Posterior cingulate gyrus (tissue), 11 donors: ENCODE measurements around the gene WDR45B.

Experiments
- DNase-seq, 10 donors: peaks; one replicate each; pipeline versions ENCODE4 v3.0.0 to v3.0.0-alpha.2; 2020 to 2021; ENCODE audit warnings: mixed read lengths in 3 of 10
- intact Hi-C: fragments of 100-400 bp; cut with DNase I; formaldehyde crosslinking; loops from one replicate; pipeline ENCODE4 v1.15.1; 2023

The WDR45B gene

DNA sequence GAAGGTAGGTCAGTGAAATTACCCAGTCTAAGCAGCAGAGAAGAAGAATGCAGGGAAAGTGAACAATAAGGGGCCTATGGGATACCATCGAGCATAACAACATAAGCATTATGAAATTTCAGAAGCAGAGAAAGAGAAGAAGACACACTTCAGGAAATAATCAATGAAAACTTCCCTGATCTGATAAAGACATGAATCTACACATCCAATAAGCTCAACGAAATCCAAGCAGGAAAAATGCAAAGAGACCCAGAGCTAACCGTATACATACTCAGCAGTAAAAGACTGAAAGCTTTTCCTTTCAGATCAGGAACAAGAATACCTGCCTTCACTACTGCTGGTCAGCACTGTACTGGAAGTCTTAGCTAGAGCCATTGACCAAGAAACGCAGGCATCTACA is 38.6 kb downstream of the WDR45B start:
- intact Hi-C loops, result no loop called here
- no peak for DNase-seq

DNA sequence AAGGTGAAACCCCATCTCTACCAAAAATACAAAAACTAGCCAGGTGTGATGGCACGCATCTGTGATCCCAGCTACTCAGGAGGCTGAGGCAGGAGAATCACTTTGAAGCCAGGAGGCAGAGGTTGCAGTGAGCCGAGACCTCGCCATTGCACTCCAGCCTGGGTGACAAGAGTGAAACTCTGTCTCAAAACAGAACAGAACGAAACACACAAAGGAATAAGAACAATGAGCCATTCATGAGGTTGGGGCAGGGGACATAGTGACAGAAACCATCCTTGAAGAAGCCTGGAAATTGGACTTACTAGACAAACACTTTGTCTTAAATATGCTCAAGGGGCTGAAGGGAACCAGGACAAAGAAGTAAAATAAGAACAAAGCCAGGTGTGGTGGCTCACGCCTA is 39.4 kb downstream of the WDR45B start:
- intact Hi-C loops, result no loop called here

DNA sequence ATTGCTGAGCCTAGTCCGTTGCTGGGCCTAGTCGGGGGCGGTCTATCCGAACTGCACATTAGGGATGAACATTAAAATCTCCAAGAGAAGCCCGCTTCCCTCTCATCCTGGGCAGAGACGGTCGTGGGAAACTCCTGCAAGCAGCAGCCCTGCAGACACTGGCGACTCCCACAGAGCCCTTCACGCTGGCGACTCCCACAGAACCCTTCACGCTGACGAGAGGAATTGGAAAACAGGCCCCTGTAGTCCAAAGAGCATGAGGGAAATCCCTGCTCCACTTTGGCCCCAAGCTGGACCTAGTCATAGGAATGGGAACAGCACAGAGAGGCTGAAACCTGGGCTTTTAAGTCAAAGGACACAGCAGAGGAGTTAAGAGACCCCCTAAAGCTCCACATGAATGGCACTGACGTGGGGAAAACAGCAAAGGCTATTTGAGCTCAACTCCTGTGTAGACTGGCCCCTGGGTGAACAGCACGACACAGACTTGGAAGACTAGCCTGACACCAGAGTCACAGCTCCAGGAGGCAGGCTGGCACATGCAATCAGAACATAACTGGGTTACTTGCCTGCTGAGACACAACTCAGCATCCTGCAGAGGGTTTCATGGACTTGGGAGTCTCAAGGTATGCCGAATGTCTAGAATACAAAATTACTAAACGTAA is 42.2 kb downstream of the WDR45B start:
- intact Hi-C loops, result no loop called here
- no peak for DNase-seq

More for the DNA sequence above, 39.4 kb downstream of the WDR45B start:
- DNase-seq, result no peak

DNA sequence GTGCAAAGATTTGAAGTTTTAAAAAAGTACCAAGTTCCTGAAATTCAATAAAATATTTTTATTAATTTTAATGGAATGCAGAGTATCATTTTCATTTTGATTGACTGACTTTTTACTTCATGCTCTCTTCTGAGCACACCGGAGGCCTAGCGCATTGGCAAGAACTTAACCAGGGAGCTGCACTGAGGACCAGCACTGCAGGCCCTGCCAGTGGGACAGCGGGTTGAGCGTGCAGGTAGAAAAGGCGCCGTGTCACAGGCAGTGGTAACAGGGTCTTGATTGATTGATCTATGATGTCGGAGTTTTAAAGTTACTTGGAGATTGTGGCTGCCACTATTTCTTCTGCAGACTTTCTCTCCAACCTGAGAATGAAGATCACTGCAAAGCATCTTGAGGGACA is 43.7 kb downstream of the WDR45B start:
- intact Hi-C loops, result no loop called here

DNA sequence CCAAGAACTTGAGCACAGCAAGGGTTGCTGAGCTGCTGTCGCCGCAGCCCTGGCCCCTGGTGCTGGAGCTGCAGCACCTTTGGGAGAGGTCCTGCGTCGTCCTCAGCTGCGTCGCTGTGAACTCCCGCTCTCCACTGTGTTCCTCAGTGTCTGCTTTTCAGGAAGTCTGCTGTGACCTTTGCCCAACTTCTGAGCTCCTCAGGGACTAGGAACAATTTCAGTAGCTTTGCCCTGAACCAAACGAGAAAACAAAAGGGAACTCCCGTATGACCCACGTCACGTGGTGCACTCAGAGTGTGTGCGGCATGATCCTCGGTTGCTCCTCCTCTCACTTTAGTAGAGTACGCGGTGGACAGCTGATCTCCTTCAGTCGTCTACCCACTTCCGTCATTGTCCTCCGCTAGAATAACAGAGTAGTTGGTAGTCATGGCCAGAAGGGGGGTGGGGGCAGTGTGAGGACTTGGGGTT is 44.2 kb downstream of the WDR45B start:
- peak in 4 of 10 donors; percentile 41 to 80 (median 56) for DNase-seq
- intact Hi-C loops, result no loop called here

More for the DNA sequence above, 43.7 kb downstream of the WDR45B start:
- no peak for DNase-seq

DNA sequence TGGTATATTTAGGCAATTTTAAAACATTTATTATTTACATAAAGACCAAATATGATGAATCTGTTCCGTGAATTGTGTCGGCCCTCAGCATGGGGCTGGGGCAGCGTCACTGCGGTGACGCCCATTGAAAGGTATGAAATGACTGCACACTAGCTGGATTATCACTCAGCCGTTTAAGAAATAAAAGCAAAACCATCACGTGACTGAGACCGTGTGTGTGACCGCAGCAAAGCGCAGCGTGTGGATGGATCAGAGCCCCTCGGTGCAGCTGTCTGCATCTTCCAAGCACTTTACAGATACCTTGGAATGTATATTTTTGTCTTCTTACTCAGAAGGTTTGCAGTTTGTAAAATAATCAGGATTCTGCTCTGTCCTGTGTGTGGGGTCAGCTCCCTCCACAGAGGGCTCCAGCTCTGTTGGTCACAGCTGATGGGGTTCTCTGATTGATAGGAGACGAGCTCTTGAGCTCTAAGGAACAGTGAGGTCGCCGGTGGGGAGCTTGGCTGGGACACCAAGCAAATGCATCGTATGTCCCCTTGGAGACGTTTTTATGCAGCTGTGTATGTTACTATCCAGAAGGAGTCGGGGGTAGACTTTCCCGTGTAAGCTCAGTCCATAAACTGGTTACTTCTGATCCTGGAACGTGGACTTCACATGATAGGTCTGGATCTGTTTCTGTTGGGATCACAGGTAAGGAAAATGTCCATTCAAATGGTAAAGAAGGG is 45.1 kb downstream of the WDR45B start:
- intact Hi-C loops, result no loop called here

DNA sequence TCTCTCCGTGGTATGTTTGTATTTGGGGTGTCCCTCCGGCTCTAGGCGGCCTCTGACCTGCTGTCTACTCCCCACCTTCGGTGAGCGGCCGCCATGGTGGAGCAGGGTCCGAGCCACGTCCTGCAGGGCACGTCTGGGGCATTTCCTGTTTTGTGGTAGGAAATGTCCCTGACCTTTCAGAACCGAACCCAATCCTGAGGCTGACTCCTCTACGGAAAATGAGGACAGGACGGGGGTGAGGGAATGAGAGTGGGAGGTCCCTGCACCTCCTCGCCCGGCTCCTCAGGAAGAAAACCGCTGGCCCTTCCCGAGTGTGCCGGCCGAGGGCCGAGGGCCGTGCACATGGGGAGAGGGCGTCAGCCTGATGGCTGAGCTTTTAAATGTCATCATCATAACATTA is 45.8 kb downstream of the WDR45B start:
- DNase-seq, result no peak
- intact Hi-C loops, result no loop called here

More for the DNA sequence above, 45.1 kb downstream of the WDR45B start:
- no peak for DNase-seq

DNA sequence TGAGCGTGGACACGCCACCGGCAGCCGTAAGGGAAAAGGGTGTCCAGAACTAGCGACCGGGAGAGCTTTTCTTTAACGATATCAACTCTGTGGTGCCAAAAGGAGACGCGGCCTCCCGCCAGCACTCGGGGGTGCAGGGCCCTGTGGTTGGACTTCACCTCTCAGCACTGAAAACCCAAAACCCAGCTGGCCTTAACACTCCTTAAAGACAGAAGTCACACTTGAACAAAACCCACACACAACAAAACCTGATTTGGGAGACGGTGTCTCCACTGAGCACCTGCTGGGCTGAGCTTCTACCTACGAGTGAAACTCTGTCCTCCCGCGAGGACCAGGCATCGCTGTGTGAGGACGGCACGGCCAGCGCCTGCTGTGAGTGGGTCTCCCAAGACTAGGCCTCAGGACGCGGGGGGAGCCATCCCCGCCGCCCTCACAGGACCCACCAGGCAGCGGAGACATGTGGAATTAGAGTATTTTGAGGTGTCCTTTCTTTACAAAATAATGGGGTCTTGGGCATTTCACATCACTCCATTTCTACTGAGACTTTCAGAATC is 46.7 kb downstream of the WDR45B start:
- DNase-seq, result peak in 1 of 10 donors; percentile 77
- intact Hi-C loops, result no loop called here

DNA sequence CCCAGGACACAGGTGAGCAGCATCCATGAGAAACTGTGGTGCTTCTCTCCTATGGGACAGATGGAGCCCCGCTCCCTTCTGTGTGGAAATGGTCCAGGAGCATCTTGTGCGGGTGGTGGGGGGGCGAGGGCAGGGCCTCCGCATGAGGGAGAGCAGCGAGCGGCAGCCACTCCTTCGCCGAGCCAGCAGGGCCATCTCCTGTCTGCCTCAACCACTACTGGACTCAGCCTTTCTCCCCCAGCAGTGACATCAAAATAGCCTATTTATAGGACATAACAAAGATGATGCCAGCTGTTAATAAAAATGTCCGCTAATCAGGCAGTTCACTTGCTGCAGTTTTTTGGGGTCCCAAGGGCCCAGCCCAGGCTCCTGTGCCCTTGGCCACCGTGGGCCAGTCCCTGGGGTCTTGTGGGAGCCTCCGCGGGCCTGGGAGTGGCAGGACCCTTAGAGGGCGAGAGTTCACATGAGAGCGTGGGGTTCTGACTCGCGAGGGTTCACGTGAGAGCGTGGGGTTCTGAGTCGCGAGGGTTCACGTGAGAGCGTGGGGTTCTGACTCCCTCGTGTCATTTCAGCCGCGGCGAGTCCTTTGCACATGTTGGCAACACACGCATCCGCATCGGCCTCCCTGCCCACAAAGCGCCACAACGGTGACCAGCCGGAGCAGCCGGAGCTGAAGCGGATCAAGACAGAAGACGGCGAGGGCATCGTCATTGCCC is 47.4 kb downstream of the WDR45B start:
- peak in 1 of 10 donors; percentile 79 for DNase-seq
- intact Hi-C loops, result no loop called here

DNA sequence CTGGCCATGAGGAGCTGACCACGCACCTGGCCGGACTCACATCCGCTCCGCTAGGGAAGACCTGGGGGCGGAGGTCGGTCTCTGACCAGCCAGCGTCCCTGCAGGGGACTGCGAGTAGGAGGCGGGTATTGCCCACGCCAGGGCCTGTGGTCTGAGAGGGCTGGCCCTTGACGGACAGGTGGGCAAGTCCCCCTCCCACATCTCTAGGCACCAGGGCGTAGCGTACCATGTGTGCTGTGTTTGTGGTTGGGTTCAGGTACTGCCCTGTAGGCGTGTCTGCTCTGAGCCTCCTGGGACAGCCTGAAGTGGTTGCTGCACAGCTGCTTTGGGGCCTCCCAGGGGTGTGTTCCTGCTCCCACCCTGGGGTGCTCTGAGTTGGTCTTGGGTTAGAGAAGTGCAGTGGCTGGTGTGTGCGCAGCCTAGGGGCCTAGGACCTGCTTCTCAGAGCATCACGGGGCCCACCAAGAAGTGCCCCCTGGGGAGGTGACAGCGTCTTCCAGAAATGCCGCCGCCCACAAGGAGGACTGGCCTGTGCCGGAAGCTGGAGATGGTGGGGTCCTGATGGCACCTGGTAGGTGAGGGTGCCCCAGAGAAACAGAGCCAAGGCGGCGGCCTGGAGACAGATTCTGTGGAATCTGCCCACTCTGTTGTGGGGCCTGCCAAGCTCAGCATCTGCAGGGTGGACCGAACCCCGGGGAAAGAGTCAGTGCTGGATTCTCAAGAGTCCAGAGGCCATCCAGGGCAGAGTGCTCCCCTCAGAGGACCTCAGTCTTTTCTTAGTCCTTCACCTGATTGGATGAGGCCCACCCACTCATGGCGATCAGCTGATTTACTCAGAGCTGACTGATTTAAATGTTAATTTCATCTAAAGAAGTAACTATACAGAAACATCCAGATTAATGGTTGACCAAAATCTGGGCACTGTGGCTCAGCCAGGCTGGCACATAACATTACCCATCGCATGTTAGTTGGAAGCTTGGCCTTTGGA is 48.3 kb downstream of the WDR45B start:
- intact Hi-C loops, result no loop called here
- peak in 3 of 10 donors; percentile 22 to 81 (median 72) for DNase-seq

DNA sequence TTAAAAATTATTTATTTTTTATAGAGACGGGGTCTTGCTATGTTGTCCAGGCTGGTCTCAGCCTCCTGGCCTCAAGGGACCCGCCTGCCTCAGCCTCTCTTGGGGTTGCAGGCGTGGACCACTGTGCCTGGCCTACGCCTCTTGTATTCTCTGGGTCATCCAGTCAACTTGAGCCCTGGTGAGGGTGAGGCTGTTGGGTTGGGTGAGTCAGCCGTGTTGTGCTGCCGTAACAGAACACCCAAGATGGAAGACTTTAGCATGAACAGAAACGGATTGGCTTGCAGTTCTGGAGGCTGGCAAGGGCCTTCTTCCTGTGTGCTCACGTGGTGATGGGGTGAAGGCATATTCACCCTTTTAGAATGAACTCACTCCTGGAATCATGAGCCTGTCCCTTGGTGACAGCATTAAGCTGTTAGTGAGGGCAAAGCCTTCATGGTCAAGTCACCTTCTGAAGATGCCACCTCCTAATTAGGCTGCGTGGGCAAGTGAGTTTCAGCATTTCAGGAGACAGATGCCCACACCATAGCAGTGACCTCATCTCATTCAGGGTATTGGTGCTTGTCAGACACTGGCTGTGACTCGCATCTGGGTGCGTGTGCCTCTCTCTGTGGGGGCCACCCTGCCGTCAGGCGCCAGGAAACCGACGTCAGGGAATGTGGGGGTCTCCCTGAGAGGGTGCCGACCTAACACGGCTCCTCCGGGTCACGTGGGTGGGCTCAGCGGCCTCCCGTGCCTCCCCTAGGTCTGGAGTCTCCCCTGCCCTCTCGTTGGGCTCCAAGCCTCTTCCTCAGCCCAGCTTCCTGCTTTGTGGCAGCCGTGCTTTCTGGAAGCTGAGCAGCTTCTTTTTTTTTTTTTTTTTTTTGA is 49.8 kb downstream of the WDR45B start:
- intact Hi-C loops, result no loop called here
- DNase-seq, result peak in 3 of 10 donors; percentile 37 to 75 (median 70)

DNA sequence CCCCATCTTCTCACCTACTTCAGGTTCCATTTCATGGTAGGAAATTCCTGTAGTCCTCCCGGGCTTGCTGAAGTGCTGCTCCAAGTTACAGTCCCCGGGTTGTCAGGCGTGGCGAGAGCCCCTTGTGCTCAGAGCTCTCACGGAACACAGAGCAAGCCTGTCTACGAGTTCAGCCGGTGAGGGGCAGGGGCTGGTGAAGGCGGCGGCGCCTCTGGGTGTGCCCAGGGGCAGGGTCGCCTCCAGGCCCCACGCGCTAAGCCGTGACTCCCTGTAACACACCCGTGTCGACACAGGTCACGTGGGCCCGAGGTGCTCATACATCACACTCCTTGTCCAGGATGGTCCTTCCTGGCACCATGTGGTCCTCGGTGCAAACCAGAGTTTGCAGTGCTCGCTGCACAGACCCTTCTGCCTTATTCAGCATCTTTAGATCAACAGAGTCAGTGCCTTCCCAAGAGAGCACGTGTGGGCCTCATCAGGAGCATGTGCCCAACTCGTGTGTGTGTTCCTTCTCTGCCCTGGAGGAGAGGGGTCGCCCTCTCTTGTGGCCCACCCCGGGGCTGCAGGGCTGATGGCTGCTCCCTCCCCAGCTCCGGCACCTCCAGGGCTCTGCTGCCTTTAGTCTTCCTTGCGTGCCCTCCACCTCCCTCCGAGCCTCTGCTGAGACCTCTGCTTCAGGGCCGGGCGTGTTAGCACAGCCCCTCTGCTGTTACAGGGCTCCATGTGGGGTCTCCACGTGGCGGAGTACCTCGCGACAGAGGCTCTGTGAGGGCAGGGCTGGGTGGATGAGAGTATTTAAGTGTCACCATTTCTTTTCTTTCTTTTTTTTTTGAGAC is 51.2 kb downstream of the WDR45B start:
- DNase-seq, result peak in 3 of 10 donors; percentile 55 to 69 (median 62)
- intact Hi-C loops, result no loop called here

DNA sequence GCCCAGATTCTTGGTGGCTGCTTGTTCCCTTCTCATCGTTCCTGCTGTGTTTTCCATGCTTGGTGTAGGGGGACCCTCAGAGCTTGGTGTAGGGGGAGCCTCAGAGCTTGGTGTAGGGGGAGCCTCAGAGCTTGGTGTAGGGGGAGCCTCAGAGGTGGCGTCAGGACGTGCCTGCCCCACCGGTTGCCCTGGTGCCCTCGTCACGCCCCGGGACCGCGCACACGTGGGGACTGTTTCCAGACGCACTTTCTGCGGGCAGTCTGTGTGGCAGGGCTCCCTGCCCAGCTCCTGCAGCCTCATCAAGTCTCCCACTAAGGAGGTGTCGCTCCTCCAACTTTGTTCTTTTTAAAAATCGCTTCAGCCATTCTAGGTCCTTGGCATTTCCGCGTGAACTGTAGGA is 51.9 kb downstream of the WDR45B start:
- peak in 2 of 10 donors; percentile 64 to 74 for DNase-seq
- intact Hi-C loops, result no loop called here

DNA sequence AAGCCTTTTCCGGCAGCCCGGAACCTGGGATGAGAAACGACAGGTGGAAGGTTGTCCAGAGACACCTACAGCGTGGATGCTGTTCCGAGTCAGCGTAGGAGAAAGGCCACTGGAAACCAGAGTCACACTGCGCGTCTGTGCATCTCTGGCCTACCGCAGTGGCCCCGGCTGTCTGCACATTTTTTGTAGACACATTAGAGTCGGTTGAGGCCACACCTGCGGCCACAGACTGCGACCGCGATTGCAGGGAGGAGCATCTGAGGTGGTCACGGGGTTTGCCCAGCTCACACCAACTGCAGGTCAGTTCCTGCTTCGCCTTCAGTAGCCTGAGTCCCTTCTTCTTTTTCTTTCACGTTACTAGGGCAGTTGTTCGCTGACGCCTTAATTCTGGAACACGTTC is 52.4 kb downstream of the WDR45B start:
- DNase-seq, result peak in 2 of 10 donors; percentile 15 to 59
- intact Hi-C loops, result no loop called here

DNA sequence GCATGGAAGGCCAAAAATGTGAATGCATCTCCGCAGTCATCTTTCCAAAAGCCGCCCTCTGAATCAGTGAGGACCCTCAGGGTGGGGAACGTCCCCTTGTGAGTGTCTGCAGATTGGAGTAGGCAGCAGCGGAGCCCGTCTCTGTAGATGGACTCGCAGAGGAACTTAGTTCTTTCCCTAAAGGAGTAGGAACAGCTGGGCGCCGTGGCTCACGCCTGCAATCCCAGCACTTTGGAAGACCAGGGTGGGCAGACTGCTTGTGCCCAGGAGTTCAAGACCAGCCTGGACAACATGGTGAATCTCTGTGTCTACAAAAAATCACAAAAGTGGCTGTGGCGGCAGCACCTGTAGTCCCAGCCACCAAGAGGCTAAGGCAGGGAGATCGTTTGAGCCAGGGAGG is 53.7 kb downstream of the WDR45B start:
- intact Hi-C loops, result no loop called here
- DNase-seq, result peak in 1 of 10 donors; percentile 49

DNA sequence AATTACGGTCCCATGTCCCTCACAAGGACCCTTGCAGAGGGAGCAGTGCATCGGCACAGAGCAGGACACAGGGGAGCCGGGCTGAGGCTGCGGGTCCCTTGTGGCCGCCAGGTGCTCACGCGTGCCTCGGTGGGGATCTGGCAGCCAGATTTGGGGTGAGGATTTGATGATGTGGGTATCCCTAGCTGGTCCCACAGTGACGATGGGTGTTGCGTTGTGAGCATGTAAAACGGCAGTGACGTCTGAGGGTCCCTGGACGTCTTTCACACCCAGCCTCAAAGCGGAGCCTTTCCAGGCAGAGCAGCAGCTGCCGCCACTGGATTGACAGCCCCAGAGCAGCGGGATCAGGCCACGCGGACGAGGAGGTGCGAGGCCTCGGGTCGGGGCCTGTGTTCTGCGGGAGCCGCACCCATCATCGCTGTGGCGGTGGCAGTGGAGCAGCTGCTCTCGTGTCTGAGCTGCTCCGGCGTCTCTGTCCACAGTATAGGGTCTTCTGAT is 54.6 kb downstream of the WDR45B start:
- DNase-seq, result peak in 1 of 10 donors; percentile 84
- intact Hi-C loops, result no loop called here

DNA sequence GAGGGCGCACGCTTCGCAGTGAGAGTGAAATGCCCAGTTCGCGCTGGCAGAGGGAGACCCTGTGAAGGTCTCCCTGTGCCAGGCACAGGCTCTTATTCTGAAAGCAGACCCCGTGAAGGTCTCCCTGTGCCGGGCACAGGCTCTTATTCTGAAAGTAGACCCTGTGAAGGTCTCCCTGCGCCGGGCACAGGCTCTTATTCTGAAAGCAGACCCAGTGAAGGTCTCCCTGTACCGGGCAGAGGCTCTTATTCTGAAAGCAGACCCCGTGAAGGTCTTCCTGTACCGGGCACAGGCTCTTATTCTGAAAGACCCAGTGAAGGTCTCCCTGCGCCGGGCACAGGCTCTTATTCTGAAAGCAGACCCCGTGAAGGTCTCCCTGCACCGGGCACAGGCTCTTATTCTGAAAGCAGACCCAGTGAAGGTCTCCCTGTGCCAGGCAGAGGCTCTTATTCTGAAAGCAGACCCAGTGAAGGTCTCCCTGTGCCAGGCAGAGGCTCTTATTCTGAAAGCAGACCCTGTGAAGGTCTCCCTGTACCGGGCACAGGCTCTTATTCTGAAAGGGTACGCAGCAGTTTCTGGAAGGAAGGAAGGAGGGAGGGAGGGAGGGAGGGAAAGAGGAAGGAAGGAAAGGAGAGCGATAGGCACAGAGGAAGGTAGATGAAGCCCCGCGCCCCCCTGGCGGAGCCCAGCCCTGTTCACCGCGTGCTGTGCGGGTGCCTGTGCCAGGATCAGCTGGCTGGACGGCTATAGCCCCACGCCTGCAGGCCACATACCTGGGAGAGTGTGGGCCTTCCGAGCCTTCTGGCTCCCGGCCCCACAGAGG is 55.3 kb downstream of the WDR45B start:
- intact Hi-C loops, result no loop called here
- DNase-seq, result peak in 9 of 10 donors; percentile 46 to 96 (median 74)
